GM21576 (cell line): ENCODE data around the gene PSD2.
A peak's percentile ranks its signal among the peaks of the same experiment; 100 is the strongest.

ENCODE experiments used
- ATAC-seq: cut with Tn5 transposase; IDR thresholded peaks from one replicate; pipeline ENCODE4 v1.9.1; 2021; ENCODE audit warnings: mild to moderate bottlenecking, moderate library complexity; ENCODE audit not compliant: unreplicated experiment

The PSD2 gene

DNA sequence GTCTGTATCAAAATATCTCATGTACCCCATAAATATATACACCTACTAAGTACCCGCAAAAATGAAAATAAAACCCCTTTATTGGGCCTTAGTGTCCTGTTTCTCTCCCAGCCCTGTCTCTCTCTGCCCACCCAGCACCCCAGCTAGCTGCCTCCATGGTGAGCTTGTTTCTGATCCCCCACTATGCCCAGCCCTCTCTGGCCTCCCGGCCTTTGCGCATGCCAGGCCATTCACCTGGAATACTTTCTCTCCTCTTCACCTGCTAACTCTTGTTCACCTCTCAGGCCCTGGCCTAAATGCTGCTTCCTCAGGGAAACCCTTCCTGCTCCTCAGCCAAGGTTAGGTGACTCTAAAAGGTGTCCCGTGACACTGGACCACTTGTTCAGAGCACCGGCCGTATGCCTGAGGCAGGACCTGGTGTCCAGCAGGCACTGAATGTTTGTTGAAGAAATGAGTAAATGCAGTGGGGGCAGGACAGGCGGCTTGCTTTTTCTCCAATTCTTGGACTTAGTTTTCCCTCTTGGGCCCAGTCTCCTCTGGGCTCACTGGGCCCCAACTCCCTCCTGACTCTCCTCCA lies 58.5 kb downstream of the PSD2 start:
- no peak for ATAC-seq

GRCh38 chr5:139854953-139855352 lies 59.3 kb downstream of the PSD2 start:
- ATAC-seq, result no peak

DNA sequence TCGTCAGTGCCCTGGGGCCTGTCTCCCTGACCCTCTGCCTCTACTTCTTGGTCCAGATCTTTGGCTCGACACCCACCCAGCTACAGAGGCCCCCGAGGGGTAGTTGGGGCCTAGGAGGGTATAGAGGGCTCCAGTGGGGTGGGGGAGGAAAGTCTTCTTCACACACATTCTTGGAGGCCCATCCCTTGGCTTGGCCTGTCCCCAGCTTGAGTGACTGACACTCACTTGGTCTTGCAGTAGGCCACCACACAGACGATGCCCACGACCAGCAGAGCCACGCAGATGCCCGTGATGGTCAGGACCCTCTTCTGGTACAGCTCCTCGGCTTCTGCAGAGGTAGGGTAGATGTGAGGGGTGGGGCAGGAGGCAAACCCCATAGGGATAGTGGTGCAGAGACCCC lies 59.8 kb downstream of the PSD2 start:
- no peak for ATAC-seq

DNA sequence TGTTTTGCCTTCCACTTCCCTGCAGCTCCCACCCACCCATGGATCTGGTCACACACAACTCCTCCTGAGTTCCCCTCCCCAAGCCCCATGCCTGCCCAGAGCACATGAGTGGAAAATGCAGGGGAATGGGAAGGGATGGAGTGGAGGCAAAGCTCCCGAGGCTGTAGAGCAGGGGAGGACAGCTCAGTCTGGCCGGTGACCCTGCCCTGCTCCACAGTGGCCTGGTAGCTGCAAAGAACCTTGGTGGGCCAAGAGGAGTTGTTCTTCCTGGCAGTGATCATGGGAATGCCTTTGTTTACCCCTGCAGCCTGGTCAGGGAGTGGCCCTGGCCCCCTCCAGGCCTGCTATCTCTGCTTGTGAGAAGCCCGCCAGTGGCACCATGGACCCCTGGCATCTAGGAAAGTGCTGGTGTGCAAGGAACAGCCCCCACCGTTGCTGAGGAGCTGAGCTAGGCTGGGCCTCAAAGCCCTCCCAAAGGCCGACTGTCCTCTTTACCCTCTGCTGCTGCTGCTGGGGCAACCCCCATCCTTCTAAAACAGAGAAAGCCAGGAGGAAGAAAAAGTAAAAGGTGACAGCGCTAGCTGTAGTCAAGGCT lies 60.4 kb downstream of the PSD2 start:
- ATAC-seq, result no peak

DNA sequence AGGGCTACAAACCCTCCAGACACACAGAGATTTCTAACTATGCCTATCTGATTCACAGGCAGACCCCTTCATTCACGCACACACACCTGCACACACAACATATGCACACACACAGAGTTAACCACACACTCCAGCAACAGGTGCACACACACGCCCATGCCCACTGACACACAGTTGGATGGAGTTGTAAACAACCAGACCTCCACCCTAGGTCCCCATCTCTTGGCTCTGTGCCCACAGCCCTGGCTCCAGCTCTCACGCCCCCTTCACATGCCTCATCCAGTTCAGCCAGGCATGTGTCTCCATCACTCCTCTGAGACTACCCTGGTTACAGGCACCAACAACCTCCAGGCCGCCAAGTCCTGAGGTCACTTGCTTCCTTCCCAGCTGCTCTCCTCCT lies 61.1 kb downstream of the PSD2 start:
- no peak for ATAC-seq

DNA sequence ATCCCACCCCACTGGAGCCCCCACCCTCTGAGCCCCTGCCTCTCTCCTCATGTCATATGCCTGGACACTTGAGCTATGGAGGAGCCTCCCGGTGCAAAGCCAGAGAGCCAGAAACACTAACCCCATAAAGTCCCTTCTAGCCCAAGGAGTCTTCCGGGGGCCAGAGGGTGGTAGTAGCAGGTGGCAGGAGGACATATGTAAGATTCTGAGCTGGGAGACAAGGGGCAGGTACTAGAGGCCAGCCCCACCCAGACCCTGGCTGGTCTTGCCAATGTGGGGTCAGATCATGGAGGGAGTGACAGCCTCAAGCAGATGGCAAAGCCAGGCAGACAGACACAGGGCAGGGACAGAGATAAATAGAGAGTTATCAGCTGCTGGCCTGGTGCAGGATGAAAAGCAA lies 63.4 kb downstream of the PSD2 start:
- ATAC-seq, result no peak

DNA sequence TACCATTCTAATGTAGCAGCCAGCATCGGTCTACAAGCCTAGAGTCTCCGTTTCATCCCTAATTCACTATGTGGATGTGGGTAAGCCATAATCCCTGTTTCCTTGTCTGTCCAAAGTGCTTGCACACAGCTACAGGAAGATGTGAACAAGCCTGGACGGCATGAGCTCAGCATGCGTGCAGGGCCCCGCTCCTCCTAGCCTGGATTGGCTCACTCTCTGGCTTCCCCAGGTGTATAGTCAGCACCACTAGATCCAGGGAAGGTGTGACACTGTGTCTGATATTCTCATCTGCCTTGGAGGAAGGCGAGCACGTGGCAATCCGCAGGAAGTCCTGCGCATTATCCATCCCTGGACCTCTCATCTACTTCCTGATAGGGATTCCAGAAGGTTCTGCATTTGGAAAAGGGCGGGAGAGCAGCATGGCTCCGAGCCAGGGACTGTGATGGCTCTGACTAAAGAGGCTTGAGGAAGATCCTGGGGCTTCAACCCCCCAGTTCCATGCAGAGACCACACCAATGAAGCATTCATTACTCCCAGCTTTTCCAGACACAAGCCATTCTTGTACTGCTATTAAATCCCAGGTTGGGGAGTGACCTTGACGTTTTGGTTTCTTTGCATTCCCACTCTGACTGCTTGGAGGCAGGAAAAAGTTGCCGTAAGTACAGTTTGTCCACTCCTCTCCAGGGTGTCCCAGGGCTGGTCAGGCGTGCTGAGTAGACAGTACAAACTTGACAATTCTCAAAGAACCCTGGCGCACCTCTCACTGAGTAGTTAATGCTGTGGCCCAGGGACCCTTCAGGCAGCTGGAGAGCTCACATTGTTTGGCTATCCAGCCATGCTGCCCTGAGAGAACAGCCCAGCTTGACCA lies 65.6 kb downstream of the PSD2 start:
- ATAC-seq, result no peak

DNA sequence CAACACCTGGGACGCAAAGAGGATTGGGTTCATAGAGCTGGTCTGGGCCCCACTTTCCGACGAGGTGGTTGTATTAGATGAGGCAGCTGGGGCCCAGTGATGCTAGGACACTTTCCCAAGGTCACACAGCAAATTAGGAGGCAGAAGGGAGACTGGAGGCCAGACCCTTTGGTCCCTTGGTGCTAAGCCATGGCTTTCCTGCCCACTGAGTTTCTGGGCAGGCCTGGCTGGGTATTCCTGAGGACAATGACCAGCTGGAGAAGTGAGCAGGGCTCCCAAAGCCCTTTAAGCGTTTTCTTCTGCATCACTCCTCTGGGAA lies 66.2 kb downstream of the PSD2 start:
- no peak for ATAC-seq

- no peak for ATAC-seq
Observed at GRCh38 chr5:139862313-139862712, 66.7 kb downstream of the PSD2 start.

DNA sequence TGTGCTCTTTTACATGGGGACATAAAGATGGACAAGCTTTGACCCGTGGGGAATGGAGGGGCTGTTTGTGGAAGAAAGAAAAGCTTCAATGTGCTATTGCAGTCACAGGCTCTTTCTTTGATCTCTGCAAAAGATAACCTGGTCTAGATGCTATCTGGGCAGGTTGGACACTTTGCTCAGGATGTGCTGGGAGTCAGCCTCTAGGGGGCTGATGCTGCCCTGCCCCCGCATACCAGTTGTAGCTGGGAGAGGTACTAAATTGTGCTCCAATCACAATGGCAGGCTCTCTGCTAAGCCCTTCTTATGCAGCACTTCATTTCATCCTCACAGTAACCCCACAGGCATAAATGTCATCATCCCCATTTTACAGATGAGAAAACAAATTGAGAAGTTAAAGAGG lies 67.2 kb downstream of the PSD2 start:
- no peak for ATAC-seq

DNA sequence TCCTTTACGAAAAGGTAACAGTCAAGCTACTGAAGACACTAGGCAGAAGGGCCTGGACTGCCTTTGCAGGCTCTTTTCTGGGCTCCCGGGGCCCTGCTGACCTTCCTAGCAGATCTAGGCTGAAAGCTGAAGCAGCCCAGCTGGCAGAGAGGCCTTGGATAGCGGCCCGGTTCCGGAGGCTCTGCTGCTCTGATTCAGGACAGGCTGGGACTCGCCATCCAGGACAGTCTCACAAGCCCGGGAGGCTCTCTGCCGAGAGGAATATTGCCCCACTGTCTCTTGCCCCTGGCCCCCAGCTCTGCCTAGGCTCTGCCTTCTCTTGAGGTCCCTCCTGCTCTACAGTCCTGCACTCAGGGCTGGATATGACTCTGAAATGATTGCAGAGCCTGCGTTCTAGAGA lies 67.8 kb downstream of the PSD2 start:
- ATAC-seq, result no peak

DNA sequence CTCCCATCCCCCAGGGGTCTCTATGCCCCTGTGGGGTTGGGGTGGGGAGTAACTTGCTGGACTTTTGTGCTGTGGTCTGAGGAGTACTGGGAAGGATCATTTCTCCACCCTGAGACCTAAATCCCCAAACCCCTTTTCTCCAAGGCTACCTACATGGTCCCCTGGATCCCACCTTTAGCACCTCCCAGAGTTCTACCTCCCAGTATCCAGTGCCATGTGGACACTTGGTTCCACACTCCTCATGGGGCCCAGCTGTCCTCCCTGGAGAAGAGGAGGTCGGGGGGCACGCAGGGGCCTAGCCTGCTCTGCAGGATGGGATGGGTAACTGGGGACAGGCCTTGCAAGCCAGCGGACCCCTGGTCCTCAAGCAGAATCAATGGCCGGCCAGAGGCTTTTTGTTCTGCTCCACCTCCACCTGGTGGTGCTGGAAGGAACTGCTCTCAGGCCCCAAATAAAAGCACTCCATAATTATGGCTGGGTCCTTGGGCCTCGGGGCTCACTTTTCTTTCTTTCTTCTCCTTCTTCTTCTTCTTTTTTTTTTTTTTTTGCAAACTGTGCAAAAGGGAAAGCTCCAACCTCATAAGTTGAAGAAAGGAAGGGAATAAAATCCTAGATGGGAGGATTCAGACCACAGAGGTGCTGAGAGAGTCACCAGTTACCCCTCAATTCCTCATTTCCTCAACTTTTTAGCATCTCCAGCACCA lies 68.4 kb downstream of the PSD2 start:
- peak; percentile 60 for ATAC-seq

DNA sequence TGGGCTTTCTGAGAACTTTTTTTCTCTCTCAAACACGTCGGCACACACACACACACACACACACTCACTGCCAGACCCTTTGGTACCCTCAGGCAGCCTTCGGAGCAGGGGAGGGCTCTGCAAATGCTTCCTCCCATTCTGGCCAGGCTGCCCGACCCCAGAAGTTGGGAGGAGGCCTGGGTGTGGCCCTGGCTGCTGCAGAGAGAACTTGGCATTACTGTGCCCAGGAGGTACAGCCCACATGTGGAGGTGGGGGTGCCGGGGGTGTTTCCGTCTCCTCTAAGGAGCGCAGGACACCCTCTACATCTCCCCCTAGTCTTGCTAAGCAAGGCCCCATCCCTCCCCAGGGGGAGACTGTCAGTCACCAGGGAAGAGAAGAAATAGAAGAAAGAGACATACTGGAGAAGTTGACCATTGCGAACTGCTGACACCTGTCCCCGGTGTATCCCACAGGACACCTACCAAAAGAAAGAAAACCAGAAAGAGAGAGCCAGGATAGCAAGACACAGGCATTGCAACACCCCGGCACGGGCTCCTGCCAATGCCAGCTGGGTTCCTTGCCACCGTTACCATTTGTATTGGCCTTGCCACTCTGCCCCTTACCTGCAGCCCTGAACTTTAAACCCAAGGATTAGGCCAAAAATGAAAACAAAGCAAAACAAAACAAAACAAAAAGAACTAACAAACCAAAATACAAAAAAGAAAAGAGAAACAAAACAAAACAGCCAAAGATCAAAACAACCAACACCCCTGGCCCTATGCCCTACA lies 69.3 kb downstream of the PSD2 start:
- ATAC-seq, result no peak

GRCh38 chr5:139867109-139867508 lies 71.5 kb downstream of the PSD2 start:
- no peak for ATAC-seq

- ATAC-seq, result no peak
Observed at GRCh38 chr5:139867581-139867980, 72.0 kb downstream of the PSD2 start.

DNA sequence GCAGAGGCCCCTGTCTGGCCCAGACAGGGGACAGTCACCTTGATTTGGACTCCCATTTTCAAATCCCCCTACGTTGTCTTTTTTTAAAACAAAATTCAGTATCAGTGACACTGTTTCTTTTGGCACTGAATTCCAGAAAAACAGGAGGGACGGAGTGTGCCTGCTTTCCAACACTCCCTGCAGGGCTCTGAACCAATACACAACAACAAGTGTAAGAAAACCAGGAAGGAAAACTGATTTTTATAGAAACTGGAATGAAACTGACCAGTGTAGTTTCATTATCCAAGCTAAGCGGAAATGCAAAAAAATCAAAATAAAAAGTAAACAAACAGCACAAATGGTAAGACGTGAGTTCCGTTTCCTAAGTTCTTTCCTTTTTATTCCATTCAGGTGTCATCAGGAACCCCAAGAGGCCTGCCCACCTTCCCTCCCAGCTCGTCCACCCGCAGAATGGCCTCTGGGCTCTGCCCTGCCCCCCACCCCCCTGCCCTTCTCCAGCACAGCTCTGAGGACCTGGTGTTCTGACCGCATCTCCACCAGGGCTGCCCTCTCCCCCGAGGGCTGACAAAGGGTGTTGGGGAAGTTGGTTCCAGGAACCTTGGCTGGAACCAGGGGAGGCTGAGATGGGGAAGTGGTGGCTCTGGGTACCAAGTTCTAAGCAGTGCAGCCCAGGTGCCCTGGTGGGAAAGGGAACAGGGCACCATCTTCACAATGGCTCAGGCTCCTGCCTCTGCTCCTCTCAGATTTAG lies 73.6 kb downstream of the PSD2 start:
- no peak for ATAC-seq

DNA sequence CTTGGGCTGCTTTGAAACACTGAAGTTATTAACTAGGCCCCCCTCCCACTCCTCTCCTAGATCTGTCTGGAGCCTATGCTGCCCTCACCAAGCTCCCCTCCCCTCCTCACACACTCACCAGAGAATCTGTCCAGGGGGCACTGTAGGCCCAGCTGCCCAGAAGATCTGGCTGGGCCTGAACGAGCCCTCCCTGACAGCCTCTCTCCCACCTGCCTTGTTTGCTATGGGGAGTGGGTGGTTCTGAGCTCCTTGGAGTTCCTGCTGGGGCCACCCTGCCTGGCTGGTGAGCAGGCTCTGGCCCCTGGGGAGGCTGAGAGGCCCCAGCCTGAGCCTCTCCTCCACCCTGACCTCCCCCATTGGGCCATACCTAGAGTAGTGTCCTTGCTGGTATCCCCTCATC lies 75.1 kb downstream of the PSD2 start:
- ATAC-seq, result no peak

GRCh38 chr5:139871614-139872013 lies 76.0 kb downstream of the PSD2 start:
- ATAC-seq, result no peak

DNA sequence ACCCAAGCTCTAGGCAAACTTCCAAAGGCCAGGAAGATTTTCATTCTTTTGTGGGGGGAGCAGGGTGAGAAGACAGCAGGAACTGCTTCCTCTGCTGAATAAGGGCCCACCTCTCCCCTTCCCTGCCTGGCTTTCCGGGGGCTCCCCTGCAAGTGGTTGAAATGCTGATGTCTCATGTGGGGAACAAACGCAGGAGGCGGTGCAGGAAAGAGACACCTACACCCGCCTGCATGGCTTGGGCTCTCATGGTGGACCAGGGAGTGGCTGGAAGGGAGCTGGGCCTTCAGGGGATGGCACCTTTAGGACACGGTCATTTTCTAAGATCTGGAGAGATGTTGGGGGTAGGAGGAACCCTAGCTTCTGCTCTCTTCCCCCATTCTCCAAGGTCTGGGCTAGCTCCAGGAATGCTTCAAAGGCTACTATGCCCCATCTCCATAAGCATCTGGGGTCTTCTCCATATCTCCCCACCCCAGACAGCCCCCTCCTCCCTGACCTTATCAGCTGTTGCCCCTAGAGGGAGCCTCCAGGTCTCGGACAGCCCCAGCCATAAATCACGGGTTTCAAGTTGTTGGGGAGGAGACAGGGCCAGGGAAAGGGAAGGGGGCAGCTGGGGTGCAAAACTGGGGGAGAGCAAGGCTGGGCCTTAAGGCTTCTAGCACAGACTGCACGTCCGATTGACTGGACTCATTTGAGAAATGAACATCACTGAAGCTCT lies 76.6 kb downstream of the PSD2 start:
- no peak for ATAC-seq
